Stimulated activated CD8-positive, alpha-beta memory T cell treated with anti-CD3 and anti-CD28 coated beads, Interleukin-12 subunit alpha, Interleukin-12 subunit beta, amount 100 ng/mL, for 4 hours (primary cell): Measurements from ENCODE around the gene MINAR1.

Source experiments
- DNase-seq: peaks from one replicate; pipeline ENCODE4 v3.0.0-alpha.2; 2020; ENCODE audit warnings: low read depth

The MINAR1 gene

GRCh38 chr15:79463043-79463780, 31.1 kb downstream of the MINAR1 start:
- DNase-seq: no peak

DNA sequence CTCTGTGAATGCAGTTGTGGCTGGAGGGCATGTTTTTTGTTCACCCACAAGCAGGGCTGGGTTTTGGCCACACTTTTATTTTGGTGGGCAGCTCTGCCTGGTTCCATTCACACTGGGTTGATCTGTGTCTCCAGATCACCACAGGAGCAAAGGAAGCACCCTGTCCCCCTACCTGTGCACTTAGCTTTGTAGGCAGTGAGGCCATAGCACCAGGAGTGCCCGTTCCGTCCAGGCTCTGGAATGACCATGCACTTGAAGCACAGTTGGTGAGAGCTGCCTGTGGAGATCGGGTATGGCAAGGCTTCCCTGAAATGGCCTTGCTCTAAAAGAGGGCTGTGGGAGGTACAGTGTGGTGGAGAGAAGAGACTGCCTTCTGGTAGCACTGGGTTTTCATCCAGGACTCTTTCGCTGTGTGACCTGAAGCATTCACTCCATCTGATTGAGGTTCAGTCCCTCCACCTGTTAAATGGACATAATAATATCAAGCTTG, 31.7 kb downstream of the MINAR1 start:
- no peak for DNase-seq

DNA sequence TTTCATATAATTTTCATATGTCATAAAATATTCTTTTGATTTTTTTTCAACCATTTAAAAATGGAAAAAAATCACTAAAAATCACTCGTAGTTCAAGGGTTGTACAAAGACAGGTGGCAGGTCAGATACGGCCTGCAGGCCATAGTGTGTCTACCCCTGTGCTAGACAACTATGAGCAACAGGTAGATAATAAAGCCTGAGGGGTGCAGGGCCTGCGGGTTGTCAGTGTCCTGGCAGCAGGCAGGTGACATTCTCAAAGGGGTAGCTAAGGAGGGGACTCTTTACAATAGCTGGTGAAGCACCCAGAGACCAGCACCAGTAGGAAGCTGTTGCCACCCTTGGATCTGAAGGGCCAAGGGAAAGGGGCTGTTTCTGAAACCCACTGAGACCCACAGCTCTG, 34.4 kb downstream of the MINAR1 start:
- no peak for DNase-seq

- DNase-seq: no peak
Observed at GRCh38 chr15:79467865-79468586, 35.9 kb downstream of the MINAR1 start.

- DNase-seq: no peak
Observed at GRCh38 chr15:79472446-79472845, 40.3 kb downstream of the MINAR1 start.

GRCh38 chr15:79474252-79474651, 42.1 kb downstream of the MINAR1 start:
- DNase-seq: no peak

GRCh38 chr15:79475306-79475705, 43.2 kb downstream of the MINAR1 start:
- DNase-seq: no peak

GRCh38 chr15:79478108-79478507, 46.0 kb downstream of the MINAR1 start:
- DNase-seq: no peak

DNA sequence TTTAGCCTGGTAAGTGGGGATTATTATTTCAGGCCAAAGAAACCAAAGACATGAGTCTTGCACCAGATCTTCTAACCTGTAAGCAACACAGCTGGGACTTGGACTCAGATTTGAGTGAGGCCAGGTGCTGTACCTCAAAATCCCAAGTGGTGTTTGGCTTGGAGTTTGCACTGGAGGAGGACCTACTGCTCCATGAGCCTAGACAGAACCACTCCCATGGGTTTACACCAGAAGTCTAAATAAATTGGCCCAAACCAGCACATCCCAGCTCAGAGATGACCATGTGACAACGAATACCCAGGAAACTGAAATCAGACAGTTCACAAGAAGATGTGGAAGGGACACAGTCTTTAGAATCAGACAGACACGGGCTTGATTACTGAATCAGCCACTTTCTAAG, 47.5 kb downstream of the MINAR1 start:
- DNase-seq: no peak

- DNase-seq: no peak
Observed at GRCh38 chr15:79481793-79482192, 49.7 kb downstream of the MINAR1 start.
